CD4-positive, alpha-beta T cell treated with Interleukin-4 for 1 hour (primary cell): ENCODE data around the gene AOPEP.

ENCODE experiments used
- DNase-seq, 2 donors: peaks; one replicate each; pipeline ENCODE4 v3.0.0-alpha.2; 2020 to 2022

AOPEP gene

GRCh38 chr9:94719878-94720277, 6.6 kb upstream of the AOPEP start:
- DNase-seq: no peak

GRCh38 chr9:94720846-94721549, 5.5 kb upstream of the AOPEP start:
- no peak for DNase-seq

- DNase-seq: no peak
Observed at GRCh38 chr9:94721754-94722153, 4.7 kb upstream of the AOPEP start.

GRCh38 chr9:94725293-94725692, 1.2 kb upstream of the AOPEP start:
- DNase-seq: no peak

- DNase-seq: no peak
Observed at GRCh38 chr9:94728719-94729118, 2.2 kb downstream of the AOPEP start.

DNA sequence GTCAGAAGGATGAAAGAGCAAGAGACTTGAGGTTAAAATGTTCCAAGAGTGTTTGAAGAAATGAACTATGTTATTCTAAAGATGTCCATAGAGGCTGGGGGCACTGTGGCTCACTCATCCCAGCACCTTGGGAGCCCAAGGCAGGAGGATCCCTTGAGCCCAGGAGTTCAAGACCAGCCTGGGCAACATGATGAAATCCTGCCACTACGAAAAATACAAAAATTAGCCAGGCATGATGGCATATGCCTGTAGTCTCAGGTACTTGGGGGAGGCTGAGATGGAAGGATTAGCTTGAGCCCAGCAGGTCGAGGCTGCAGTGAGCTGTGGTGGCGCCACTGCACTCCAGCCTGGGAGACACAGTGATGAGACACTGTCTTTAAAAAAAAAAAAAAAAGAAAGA, 2.7 kb downstream of the AOPEP start:
- no peak for DNase-seq

DNA sequence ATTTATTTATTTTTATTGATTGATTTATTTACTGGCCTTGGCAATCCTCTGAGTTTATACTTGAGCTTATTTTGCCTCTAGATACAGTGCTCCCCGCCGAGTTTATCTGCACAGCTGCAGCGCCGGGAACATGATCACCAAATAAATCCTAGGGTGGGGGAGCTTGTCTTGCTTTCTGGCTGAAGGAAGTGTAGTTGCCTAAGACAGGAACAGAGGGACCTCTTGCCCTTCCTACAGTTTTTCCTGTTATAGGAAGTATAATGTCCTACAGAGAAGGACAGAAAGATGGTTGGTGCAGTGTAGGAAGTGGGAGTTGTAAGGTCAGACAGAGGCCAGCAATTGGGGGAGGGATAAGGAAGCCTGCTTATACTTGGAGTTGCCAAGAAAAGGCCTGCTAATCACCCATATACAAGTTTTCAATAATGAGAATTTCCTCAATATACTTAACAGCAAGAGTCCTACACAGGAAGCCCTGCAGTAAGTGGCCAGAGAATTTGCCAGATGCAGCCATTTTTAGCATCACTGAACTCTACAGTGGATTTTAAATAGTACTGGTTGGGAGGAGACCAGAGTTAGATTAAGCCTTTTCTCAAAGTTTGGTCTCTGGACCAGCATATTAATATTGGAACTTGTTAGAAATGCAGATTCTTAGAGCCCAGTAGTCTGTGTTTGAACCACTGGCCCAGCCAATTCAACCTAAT, 7.7 kb downstream of the AOPEP start:
- DNase-seq: no peak

DNA sequence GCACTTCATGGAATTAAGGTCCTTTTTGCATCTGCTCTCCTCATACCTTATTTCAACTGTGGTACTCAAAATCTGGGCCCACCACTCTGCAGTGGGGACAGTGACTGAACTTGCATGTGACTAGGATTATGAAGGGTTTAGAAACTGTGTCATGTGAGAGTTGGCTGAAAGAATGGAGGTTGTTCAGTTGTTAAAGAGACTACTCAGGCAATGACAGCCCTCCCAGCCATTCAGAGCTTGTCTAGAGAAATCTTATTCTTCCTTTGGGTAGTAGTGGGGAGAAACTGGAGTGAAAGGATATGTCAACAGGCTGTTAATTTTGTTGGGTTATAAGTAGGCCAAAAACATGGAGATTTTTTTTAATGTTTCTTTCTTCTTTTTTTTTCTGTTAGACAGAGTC, 10.3 kb downstream of the AOPEP start:
- DNase-seq: no peak

GRCh38 chr9:94740145-94740840, 13.8 kb downstream of the AOPEP start:
- no peak for DNase-seq

DNA sequence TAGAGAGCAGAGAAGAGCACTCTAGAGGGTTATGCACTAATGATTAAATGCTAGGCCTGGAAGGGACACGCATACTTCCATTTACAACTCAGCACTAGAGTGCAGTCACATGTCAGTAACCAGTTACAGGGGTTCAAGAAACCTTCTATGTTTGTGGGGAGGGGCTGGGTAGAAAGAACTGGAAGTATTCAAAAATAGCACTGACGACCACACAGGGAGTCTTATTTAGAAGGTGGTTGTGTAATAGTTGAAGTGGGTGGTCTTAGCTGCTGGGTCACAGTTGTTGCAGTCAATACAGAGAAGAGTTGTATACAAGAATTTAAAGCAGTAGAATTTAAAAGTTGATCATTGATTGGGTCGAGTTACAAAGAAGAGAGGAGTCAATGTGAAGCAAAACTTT, 15.4 kb downstream of the AOPEP start:
- no peak for DNase-seq

- DNase-seq: no peak
Observed at GRCh38 chr9:94743035-94743954, 16.8 kb downstream of the AOPEP start.

GRCh38 chr9:94745806-94746540, 19.5 kb downstream of the AOPEP start:
- no peak for DNase-seq

DNA sequence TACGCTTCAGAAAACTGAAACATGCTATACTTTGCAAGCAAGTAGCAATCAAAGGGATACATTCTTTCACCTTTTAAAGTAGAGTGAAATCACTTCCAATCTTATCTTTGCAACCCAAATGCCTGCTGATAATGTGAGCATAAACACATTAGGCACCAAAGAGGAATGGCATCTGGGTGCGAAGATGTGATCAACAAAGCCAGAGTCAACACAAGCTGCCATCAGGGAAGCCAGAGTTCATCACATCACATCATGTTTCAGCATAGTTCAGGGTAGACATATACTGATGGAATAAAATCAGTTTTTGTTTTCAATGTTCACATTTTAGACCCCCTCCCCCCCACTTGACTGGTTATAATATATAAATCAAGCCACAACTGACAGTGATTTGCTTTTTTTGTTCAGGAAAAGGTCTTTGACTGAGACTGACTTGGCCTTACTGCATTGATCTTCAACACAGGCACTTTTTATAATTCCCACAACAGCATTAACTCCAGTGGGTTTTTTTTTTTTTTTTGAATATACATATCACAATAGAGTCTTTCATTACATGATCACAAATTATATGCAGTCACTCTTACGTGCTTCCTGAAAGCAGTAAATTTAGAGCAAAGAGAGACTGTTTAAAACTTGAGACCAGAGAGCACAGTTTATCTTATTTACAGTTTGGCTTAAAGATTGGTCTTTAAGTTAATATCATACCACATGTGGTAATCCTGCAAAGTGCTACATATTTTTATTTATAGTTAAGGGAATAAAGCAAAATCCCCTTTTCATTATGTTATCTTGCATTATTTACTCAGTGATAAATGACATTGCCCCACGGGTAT, 20.3 kb downstream of the AOPEP start:
- DNase-seq: no peak

GRCh38 chr9:94754976-94755475, 28.5 kb downstream of the AOPEP start:
- no peak for DNase-seq

GRCh38 chr9:94757158-94757557, 30.7 kb downstream of the AOPEP start:
- DNase-seq: no peak

- no peak for DNase-seq
Observed at GRCh38 chr9:94758031-94758430, 31.5 kb downstream of the AOPEP start.

DNA sequence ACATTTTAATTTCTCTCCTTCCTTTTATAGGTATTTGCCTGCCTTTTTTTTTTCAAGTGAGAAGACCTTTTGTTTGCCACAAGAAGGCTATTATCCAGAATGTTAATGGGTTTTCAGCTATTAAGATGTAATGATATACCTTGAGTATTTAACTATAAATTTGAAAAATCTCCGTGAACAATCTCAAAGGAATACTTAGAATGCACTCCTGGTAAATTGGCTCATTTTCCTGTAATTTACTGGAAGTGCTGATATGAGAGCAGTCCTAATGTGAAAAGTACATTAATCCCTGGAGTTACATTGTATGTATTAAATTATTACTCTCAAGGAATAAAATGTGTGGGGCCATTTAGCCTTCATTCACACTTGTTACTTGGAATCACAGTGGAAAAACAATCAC, 32.4 kb downstream of the AOPEP start:
- no peak for DNase-seq

GRCh38 chr9:94760010-94760409, 33.5 kb downstream of the AOPEP start:
- no peak for DNase-seq

DNA sequence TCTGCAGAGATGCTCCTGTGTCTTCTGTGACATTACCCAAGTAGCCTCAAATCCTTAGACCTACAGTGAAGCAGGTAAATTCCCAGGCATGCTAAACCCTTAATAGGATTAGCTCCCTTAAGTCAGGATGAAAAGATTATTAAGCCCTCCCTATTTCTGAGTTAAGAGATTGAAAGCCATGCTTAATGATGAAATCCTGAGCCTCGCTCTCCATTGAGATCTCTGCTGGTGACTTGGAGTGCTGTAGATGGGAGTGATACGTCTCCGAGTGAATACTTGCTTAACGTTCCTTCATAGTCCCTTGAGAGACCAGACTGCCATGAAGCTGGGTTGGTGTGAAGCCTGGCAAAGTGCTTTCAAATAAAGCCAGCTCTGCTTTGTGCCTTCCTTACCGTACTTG, 34.2 kb downstream of the AOPEP start:
- DNase-seq: no peak

DNA sequence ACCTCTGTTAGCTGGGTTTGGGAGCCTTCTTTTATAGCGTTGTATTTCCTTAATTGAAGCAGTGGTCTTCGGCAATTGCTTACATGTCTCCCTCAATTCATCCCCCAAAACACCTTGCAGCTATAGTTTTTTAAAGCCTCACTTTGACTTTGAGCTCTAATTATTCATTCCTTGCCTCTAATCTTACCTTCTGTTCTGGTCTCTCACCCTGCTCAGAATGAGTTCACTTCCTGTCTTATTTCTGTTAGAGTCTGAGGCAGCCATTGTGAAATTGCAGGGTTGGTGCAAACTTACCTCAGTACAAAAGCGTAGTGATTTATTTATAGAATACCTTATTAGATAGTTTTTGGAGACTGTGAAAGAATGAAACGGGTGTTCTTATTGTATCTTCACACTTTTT, 35.0 kb downstream of the AOPEP start:
- no peak for DNase-seq
